GM18861 (cell line): ENCODE results near the gene TMEM179.

Source experiments
- ATAC-seq: cut with Tn5 transposase; IDR thresholded peaks from one replicate; pipeline ENCODE4 v1.9.1; 2021; ENCODE audit not compliant: unreplicated experiment

TMEM179 gene

GRCh38 chr14:104547310-104547997 lies 57.1 kb downstream of the TMEM179 start:
- no peak for ATAC-seq

DNA sequence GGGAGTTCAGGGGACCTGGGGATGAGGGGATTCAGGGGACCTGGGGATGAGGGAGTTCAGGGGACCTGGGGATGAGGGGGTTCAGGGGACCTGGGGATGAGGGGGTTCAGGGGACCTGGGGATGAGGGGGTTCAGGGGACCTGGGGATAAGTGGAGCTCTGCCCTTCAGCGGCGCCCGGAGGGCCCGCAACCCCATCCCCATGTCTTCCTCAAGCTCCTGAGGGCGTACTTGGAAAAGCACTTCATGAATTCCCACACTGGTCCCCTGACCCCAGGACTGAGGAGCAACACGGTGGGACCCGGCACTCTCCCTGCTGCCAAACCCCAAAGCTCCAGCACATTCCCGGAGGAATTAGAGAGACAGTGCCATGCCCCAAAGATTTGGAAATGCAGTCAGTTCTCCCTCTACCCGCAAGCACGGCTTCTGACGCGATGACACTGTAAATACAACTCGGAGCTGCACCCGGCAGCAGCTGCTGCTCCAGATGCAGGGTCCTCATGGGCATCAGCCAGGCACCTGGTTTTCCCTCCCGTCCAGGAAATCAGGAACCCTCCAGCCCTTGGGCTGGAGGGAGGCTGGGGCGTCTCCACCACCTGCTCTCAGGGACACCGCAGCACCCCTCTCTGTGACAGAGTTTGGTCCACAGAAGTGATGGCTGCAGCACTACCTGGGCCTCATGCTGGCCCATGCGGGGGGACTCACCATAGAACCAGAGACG lies 57.8 kb downstream of the TMEM179 start:
- no peak for ATAC-seq

GRCh38 chr14:104545942-104546501 lies 58.5 kb downstream of the TMEM179 start:
- no peak for ATAC-seq

DNA sequence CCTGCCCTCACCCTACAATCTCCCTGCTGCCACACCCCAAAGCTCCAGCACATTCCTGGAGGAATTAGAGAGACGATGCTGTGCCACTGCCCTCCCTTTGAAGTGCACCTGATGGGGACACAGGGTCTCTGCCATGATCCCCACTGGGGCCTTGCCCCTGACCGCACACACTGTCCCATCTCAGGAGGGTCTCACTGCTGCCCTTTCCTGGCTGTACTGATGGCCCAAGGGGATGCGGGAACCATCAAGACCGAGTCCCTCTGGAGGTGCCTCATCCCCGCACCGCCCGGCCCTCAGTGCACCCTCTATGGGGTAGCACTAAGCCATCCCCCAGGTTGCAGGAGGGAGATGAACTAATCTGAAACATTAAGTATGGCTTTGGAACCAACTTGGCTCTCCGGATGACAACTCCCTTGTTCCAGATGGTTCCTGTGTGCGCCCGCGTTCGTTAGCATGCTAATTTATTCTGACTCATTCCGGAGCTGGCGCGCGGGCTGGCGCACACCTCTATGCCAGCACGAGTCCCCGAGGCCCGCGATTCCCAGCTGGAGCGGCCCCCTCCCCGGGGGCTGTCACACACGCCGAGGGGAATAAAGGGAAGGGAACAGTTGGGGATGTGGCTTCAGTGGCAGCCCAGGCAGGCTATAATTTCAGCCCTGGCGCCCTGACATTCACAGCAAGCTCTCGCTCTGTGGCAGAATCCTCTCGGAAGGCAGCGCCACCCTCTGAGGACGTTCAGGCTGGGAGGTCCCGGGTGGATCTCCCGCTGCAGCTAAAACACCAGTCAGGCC lies 59.2 kb downstream of the TMEM179 start:
- ATAC-seq = no peak

DNA sequence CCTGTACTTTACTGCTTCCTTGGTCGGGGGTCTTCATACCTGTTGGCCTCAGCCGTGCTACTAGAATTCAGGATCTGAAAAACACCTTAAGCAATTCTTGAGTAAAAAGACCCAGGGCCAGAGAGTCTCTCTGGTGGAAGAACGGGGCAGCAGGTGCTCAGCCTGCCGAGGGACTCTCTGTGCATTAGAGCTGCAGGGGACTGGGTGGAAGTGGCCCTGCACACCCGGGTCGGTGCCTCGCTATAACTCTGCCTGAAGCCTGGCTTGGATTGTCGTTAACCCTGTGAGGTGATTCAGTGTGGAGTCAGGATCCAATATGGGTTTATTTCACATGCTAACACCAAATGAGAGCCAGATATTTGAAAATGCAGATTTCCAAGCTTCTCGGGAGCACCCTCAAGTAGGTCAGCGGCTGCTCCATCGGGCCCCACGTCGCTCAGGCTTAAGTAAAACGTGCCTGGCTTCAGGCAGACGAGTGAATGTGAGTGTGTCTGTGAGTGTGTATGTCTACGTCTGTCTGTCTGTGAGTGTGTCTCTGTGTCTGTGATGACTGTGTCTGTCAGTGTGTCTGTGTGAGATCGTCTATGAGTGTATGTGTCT lies 60.1 kb downstream of the TMEM179 start:
- no peak for ATAC-seq

DNA sequence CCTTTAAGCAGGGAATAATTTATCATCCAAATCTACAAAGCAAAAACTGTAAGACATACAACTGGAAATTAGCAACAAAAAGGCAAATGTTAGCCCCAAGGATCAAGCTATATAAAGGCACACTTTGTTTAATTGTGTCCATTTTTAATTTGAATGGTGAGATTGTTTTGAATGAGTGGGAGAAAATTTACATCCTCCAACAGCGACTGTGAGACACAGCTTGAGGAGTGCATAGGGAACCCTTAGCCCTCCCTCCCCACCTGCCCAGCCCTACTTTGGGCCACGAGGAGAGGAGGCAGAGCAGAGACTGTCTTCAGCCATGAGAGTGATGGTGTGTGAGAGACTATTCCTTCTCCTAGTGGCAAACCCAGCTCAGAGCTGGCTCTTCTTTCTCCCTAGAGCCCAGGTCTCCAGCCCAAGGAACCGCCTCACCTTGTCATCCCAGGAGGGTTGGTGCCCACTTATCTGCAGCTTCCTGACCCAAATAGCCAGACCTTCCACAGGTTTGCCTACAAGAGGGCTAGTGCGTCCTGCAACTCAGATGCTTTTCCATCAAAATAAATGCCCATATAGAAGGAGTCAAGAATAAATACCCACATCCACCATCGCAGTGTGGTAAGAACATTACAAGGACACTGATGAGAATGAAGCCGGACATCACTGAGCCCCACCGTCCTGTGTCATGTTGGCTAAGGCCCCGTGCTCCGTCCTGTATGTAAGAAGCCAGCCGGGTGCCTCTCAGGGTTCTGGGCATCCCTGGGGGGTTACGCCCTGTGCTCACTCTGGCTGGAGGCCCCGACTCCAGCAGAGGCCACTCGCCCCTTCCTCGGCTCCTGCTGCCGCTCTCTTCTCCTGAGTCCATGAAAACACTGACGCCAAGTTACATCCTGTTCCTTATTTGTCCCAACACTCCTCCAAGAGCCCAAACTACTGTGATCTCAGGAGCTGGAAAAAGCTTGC lies 61.4 kb downstream of the TMEM179 start:
- no peak for ATAC-seq

- ATAC-seq = no peak
Observed at GRCh38 chr14:104541905-104542465, 62.6 kb downstream of the TMEM179 start.
